Muscle layer of colon (tissue), 2 donors: ENCODE data around the gene LYVE1.

Experiments
- H3K27ac ChIP-seq: one replicate; pipeline ENCODE4 v1.7.0; 2013; ENCODE audit warnings: low read depth, mild to moderate bottlenecking, low read length, moderate library complexity
- H3K27me3 ChIP-seq, 2 donors: one replicate each; pipeline ENCODE4 v1.7.0; 2013; ENCODE audit warnings: low read length in 2 of 2, mild to moderate bottlenecking in 2 of 2; ENCODE audit not compliant: insufficient read depth in 2 of 2, control insufficient read depth in 1 of 2
- H3K36me3 ChIP-seq: one replicate; pipeline ENCODE4 v1.7.0; 2013; ENCODE audit warnings: mild to moderate bottlenecking, low read length; ENCODE audit not compliant: insufficient read depth
- H3K4me1 ChIP-seq: one replicate; pipeline ENCODE4 v1.7.0; 2013; ENCODE audit warnings: mild to moderate bottlenecking, low read length; ENCODE audit not compliant: insufficient read depth
- H3K4me3 ChIP-seq, 2 donors: one replicate each; pipeline ENCODE4 v1.7.0; 2013; ENCODE audit warnings: low read length in 2 of 2, low read depth in 1 of 2, mild to moderate bottlenecking in 1 of 2, moderate library complexity in 1 of 2
- H3K9ac ChIP-seq: one replicate; pipeline ENCODE4 v1.7.0; 2013; ENCODE audit warnings: low read length
- H3K9me3 ChIP-seq: one replicate; pipeline ENCODE4 v1.7.0; 2013; ENCODE audit warnings: mild to moderate bottlenecking, low read length
- donor health status: abdominal sarcoma.
- donor health status: Adenocarcinoma of cecum.

LYVE1 gene

DNA sequence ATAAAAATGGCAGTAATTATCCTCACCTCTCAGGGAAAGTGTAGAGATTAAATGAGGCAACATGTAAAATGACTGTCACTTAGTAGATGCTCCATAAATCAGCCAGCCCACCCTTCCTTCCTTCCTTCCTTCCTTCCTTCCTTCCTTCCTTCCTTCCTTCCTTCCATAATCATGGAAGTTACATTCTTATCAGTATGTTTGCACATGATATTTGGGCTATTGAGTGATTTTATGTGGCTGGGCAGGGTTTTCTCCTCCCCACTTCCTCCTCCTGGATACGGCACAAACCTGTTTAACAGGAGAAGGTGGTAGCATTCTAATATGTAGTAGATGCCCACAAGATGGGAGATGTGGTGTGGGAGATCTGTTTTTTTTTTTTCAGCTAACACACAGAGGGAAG, 11.9 kb downstream of the LYVE1 start:
- no peaks in the 10 kb centered on the region for H3K27me3 ChIP-seq
- no peaks in the 10 kb centered on the region for H3K36me3 ChIP-seq
- H3K9ac ChIP-seq: no peak overlapping the region
- no peaks in the 10 kb centered on the region for H3K9me3 ChIP-seq
- no peak overlapping the region for H3K4me3 ChIP-seq
- no peak overlapping the region for H3K27ac ChIP-seq
- no peaks in the 10 kb centered on the region for H3K4me1 ChIP-seq

DNA sequence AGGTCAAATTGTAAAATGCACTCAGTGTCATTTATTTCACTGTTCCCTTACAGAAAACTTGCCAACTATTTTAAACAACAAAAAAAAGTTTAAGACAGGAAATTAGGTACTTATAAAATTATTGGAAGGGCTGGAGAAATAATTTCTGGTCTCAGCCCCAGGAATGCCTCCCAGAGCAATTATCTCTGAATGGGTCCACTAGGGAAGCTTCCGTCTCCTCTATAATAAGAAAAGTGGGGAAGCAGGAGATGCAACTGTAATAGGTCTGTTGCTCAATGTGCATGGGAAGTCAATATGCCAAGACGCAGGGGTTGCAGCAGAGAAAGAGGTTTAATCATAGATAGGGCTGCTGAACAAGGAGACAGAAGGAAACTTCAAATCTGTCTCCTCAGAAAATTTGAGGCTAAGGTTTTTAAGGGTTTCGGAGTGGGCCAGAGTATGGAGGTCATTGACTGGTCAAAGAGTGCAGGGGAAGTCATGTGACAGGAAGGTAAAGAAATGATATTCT, 16.6 kb downstream of the LYVE1 start:
- no peak overlapping the region for H3K27ac ChIP-seq
- H3K9ac ChIP-seq: no peak overlapping the region
- no peaks in the 10 kb centered on the region for H3K27me3 ChIP-seq
- H3K4me3 ChIP-seq: no peak overlapping the region
- H3K9me3 ChIP-seq: no peaks in the 10 kb centered on the region
- no peaks in the 10 kb centered on the region for H3K36me3 ChIP-seq
- no peaks in the 10 kb centered on the region for H3K4me1 ChIP-seq

DNA sequence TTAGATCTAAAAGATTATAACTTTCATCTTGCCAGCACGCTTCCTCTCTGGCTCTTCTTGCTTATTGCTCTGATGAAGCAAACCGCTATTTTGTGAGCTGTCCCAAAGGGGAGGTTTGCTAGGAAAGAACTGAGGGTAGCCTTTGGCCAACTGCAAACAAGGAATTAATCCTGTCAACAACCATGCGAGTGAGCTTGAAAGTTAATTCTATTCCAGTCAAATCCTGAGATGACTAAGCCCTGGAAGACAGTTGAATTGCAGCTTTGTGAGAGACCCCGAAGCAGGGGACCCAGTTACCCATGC, 17.2 kb downstream of the LYVE1 start:
- Histone ChIP-seq H3K36me3 (no peaks in the 10 kb centered on the region), H3K4me1 (no peaks in the 10 kb centered on the region), H3K27me3 (no peaks in the 10 kb centered on the region), H3K9ac (no peak overlapping the region), H3K9me3 (no peaks in the 10 kb centered on the region), H3K4me3 (no peak overlapping the region), H3K27ac (no peak overlapping the region)

DNA sequence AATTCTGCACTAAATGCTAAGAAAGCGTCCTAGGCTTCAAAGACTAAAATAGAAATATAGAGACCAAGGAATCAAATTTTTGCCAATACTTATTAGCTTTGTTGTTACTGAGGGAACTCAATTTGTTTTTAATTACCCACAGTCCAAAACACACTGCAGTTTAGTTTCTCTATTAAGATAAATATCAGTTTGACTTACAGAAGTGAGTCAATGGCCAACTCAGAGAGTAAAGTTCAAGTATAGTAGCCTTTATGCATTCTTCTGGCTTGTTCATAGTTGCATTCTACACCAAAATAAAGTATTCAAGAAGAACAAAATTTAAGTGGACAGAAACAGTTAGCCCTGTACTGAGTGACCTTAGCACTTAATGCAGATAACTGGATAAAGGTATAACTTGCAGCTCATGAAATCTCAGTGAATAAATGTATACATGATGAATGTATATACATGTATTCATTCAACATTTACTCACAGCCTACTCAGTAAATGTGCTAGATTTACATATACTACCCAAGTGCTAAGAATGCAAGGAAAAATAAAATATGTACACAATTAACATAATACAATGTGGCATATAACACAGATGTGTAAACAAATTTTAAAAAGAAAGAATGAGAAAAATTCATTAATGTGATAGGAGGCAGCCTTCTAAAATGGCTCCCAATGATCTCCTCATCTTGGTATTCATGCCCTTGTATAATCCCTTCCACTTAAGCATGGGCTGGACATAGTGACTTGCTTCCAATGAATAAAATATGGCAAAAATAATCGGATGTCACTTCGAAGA, 17.8 kb downstream of the LYVE1 start:
- Histone ChIP-seq H3K4me3 (no peak overlapping the region), H3K9ac (no peak overlapping the region), H3K27me3 (no peaks in the 10 kb centered on the region), H3K4me1 (no peaks in the 10 kb centered on the region), H3K9me3 (no peaks in the 10 kb centered on the region), H3K36me3 (no peaks in the 10 kb centered on the region), H3K27ac (no peak overlapping the region)

DNA sequence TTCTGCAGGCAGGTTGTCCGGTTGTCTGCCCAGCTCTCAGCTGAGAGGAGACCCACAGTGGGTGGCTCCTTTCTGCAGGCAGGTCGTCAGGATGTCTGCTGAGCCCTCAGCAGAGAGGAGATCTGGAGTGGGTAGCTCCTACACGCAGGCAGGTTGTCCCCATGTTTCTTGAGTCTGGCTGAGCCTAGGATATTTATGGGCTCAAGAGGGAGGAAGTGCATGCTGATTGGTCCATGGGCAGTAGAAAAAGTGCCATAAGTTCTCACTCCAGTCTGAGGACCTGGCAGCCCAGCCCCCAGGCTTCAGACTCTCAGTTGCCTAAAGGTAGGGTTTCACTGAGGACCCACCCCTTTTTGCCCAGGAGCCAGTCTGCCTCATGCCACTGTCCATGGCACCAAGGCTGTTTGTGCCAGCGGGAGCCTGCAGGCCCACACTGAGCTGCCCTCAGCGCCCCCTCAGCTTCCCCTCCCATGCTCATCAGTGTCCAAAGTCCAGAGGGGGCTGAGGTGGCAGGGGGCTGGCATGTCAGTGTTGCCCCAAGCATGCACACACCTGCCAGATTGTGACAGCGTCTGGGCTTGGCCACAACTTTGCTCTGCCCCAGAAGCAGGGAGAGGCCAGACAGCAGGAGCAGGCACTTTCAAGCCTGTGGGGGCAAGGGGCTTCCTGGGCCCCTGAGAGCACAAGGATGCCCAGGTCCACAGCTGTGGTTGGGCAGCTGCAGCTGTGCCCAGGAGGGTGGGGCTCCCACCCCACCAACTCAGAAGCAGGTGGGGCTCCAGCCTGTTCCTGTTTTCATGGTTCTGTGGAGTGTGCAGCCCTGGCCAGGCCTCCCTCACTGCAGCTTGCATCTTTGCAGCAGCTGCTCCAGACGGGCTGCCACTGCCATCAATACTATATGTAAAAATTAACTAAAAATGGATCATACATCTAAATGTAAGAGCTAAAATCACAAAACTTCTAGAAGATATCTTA, 23.7 kb downstream of the LYVE1 start:
- Histone ChIP-seq H3K4me1 (peaks cover 10% of the 10 kb centered on the region), H3K9ac (no peak overlapping the region), H3K27ac (no peak overlapping the region), H3K9me3 (no peaks in the 10 kb centered on the region), H3K4me3 (no peak overlapping the region), H3K27me3 (no peaks in the 10 kb centered on the region), H3K36me3 (no peaks in the 10 kb centered on the region)

DNA sequence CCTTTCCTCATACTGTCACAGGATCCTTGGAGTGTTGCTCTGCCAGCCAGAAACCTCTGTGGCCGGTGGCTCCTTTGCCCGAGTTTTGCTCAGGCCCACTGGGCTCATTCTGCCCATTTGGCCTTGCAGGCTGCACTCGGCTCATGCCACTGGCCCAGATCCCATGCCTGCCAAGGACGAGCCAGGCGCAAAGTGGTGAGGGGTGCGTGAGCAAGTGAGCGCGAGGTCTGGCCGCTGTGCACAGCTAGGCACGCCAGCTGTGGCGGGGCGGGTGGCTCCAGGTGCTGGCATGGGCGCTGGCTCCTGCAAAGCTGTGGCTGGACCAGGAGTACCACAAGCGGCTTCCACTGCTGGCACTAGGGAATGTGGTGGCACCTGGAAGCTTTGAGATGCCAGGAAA, 24.7 kb downstream of the LYVE1 start:
- no peak overlapping the region for H3K9ac ChIP-seq
- peaks cover 12% of the 10 kb centered on the region for H3K4me1 ChIP-seq
- H3K36me3 ChIP-seq: no peaks in the 10 kb centered on the region
- no peaks in the 10 kb centered on the region for H3K27me3 ChIP-seq
- no peak overlapping the region for H3K27ac ChIP-seq
- no peak overlapping the region for H3K4me3 ChIP-seq
- H3K9me3 ChIP-seq: no peaks in the 10 kb centered on the region

DNA sequence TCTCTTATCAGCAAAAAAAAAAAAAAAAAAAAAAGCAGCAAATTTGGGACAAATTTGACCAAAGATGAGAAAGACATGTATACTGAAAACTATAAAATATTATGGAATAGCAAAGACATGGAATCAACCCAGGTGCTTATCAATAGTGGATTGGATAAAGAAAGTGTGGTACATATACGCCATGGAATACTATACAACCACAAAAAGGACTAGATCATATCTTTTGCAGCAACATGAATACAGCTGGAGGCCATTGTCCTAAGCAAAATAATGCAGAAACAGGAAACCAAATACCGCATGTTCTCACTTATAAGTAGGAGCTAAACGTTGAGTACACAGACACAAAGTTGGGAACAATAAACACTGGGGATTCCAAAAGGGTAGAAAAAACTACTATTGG, 25.7 kb downstream of the LYVE1 start:
- H3K27me3 ChIP-seq: no peaks in the 10 kb centered on the region
- H3K36me3 ChIP-seq: no peaks in the 10 kb centered on the region
- H3K4me3 ChIP-seq: no peak overlapping the region
- peaks cover 12% of the 10 kb centered on the region for H3K4me1 ChIP-seq
- no peak overlapping the region for H3K9ac ChIP-seq
- no peaks in the 10 kb centered on the region for H3K9me3 ChIP-seq
- no peak overlapping the region for H3K27ac ChIP-seq

DNA sequence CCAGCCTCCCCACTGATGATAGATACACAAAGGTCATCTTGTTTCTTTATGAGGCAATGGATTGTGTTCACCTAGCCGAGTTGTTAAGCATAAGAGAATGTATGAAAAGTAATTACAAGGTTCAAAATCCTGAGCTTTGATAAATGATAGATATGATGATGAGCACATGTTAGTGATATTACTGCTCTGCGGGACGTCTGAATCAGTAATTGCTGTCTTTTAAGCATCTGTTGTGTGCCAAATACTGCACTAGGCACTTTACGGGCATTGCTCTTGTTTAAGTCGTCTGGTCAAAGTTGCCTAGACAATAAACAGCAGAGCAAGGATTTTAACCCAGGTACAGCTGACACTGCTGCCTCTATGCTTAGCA, 26.9 kb downstream of the LYVE1 start:
- peak overlapping the region; percentile 37 for H3K27ac ChIP-seq

DNA sequence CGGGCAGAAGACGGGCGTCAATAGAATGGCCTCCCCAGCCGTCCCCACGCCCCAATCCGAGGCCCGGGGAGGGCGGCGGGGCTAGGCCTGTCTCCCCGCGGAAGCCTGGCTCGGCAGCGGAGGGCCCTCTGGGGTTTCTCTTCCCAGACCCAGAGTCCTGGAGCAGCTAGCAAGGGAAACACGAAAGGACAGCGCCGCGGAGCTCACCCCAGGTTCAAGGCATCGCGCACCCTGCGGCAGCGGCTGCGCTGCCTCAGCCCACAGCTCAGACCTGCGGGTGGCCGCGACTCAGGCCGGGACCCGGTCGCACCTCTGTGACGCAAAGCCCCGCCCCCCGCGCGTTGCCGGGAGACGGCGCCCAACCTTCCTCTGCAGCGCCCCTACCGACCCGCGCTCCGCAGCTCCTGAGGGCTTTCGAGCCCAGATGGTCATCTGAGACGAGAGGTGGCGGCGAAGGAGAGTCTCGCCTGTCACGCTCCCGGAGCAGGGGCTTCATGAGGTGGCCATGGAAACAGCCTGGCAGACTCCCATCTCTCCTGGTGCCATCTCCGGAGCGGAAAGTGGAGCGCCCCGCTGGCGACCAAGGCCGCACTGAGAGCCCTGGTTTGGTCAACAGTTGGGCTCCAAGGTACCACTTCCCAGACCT, 27.4 kb downstream of the LYVE1 start, which contains the start of gene RNF141:
Gene RNF141 (minus strand): TSS at position 273 of the 646 bp plus-strand sequence. CDS start 7,029 bp downstream, outside the sequence.
- H3K36me3 ChIP-seq: no peaks in the 10 kb centered on the region
- no peaks in the 10 kb centered on the region for H3K9me3 ChIP-seq
- no peaks in the 10 kb centered on the region for H3K27me3 ChIP-seq
- peaks cover 12% of the 10 kb centered on the region for H3K4me1 ChIP-seq
- peak within 1 kb of the TSS; percentile 60 to 75 for H3K4me3 ChIP-seq
- H3K27ac ChIP-seq: peak within 1 kb of the TSS; percentile 56
- H3K9ac ChIP-seq: peak within 1 kb of the TSS; percentile 76

More for the DNA sequence above, 26.9 kb downstream of the LYVE1 start:
- Histone ChIP-seq H3K27me3 (no peaks in the 10 kb centered on the region), H3K4me1 (peaks cover 12% of the 10 kb centered on the region), H3K4me3 (peak overlapping the region; percentile 60 to 75), H3K9ac (no peak overlapping the region), H3K36me3 (no peaks in the 10 kb centered on the region), H3K9me3 (no peaks in the 10 kb centered on the region)

DNA sequence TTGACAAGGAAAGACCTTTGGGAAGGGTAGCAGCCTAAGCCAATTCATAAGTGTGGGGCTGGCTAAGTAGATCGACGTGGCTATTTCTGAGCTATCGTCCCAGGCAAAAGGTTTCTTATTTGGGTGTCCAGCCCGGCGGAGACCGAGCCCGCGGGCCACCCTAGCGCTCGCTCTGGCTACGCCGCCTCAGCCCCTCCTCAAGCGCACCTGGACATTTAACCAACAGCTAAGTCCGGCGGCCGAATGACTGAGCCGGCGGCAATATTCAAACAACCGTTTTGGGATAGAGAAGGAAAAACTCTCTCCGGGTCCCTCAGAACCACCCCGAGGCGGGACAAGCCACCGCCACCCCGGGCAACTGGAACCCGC, 27.9 kb downstream of the LYVE1 start:
- H3K9ac ChIP-seq: peak overlapping the region; percentile 76
- H3K4me3 ChIP-seq: peak overlapping the region; percentile 60 to 75
- H3K27me3 ChIP-seq: no peaks in the 10 kb centered on the region
- H3K36me3 ChIP-seq: no peaks in the 10 kb centered on the region
- peak overlapping the region; percentile 56 for H3K27ac ChIP-seq
- no peaks in the 10 kb centered on the region for H3K9me3 ChIP-seq
- H3K4me1 ChIP-seq: peaks cover 12% of the 10 kb centered on the region

DNA sequence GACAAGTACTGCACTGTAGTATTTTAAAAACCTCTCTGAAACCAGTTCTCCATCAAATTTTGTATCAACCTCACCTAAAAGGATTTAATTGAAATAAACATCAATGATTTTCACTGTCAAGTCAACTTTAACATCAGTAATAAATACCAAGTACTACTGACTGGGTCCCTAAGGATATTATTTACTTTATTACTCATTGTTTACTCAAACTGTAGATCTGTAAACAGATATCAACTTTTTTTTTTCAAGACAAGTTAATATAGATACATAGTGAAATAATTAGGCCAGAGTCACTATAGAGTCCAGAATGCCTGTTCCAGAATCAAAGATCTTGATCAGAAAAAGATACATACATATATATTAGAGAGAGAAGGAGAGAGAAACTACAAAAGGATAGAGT, 29.1 kb downstream of the LYVE1 start:
- peaks cover 12% of the 10 kb centered on the region for H3K4me1 ChIP-seq
- no peaks in the 10 kb centered on the region for H3K27me3 ChIP-seq
- H3K36me3 ChIP-seq: no peaks in the 10 kb centered on the region
- H3K4me3 ChIP-seq: no peak overlapping the region
- no peak overlapping the region for H3K27ac ChIP-seq
- H3K9me3 ChIP-seq: no peaks in the 10 kb centered on the region
- no peak overlapping the region for H3K9ac ChIP-seq
